ENCODE results near the gene AHCYL2.

DNA sequence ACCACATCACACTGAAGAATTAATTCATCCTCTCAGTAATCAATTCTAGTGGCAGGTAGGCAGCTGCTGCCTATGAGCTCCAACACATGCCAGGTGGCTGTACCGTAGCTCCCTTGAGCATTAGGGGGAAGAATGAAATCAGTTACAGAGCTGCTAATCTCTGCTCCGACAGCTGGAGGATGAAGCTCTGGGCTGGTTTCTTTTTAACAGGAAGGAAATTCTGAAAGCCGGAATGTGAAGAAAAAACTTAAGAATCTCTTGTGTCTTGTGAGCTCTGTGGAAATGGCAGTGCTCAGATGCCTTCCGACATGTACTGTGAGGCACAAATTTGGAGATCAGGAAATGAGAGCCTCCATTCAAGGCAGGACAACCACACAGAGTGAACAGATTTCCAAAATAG lies 2.8 kb upstream of the AHCYL2 start:
- no peak for TF ChIP-seq POLR2A (IDR thresholded peaks at IDR 0.05)
- TF ChIP-seq, protein P1, sequence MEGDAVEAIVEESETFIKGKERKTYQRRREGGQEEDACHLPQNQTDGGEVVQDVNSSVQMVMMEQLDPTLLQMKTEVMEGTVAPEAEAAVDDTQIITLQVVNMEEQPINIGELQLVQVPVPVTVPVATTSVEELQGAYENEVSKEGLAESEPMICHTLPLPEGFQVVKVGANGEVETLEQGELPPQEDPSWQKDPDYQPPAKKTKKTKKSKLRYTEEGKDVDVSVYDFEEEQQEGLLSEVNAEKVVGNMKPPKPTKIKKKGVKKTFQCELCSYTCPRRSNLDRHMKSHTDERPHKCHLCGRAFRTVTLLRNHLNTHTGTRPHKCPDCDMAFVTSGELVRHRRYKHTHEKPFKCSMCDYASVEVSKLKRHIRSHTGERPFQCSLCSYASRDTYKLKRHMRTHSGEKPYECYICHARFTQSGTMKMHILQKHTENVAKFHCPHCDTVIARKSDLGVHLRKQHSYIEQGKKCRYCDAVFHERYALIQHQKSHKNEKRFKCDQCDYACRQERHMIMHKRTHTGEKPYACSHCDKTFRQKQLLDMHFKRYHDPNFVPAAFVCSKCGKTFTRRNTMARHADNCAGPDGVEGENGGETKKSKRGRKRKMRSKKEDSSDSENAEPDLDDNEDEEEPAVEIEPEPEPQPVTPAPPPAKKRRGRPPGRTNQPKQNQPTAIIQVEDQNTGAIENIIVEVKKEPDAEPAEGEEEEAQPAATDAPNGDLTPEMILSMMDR (IDR thresholded peaks at IDR 0.05) = no peak

All from adrenal gland (tissue), 5 donors.